Measurements from ENCODE around the gene TNNI3. TPM values are rescaled to one million over a fixed set of nuclear protein-coding genes. Genes with fewer than 3 reads are reported as not detected.

Gene TNNI3
- total RNA-seq, 1 experiment from 2014 or later = 13.7 TPM

DNA sequence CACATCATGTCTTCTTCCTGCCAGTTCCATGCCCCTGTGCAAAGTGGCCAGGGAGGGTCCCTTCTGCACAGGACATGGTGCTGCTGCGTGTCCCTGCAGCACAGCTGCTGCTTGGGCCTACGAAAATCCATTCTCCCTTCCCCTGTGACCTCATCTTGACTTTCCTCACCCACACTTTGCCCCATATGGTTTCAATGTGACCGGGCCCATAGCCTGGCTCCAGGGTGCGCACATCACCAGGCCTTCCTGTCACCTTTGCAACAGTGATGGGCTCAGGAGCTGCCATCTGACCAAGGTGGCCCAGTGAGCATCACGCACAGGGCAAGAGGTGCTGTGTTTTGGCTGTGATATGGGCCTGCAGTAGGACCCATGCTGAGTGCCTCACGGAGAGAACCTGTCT lies 50.9 kb downstream of the TNNI3 start:
- DNase-seq = no peak
- H3K4me1 ChIP-seq (replicated peaks; ENCODE audit: insufficient read depth) = no peaks in the 10 kb centered on the region
- BruUV-seq (replicated peaks) = no TSS peak
- H2AFZ ChIP-seq = no peak overlapping the region
- H3K27me3 ChIP-seq (ENCODE audit: insufficient read depth, low read depth) = no peaks in the 10 kb centered on the region
- peaks cover 15% of the 10 kb centered on the region for H3K36me3 ChIP-seq (ENCODE audit: low read depth)
- H3K4me3 ChIP-seq = no peak overlapping the region
- no peak overlapping the region for H3K4me2 ChIP-seq
- POLR2A ChIA-PET (ENCODE audit: unreplicated experiment) = no interaction called here
- intact Hi-C loops (cut with micrococcal nuclease; ENCODE audit: unreplicated experiment) = no loop called here
- H3K27ac ChIP-seq = no peak overlapping the region
- H3K9me2 ChIP-seq (ENCODE audit: insufficient read depth) = no peaks in the 10 kb centered on the region
- no peak for TF ChIP-seq CTCF (conservative IDR thresholded peaks at IDR 0.05)
- no peak for TF ChIP-seq EZH2 (IDR thresholded peaks at IDR 0.05; ENCODE audit: low read depth)
- H4K20me1 ChIP-seq (ENCODE audit: insufficient read depth) = peaks cover 9% of the 10 kb centered on the region
- CTCF ChIA-PET = interaction anchor here (0.9 kb wide), 1 partner anchor 40 kb away, joined by 4 read pairs; no protein-coding TSS in a partner anchor
- 0 out of 2 replicates have a peak, but pooled peaks cover 6% of the 10 kb centered on the region for H3K79me2 ChIP-seq (ENCODE audit: low read depth)
- no peaks in the 10 kb centered on the region; the same call in 1 of the 2 replicates for H3F3A ChIP-seq (ENCODE audit: insufficient read depth, low read depth)
- no peaks in the 10 kb centered on the region for H3K9me3 ChIP-seq (ENCODE audit: insufficient read depth, low read depth)

DNA sequence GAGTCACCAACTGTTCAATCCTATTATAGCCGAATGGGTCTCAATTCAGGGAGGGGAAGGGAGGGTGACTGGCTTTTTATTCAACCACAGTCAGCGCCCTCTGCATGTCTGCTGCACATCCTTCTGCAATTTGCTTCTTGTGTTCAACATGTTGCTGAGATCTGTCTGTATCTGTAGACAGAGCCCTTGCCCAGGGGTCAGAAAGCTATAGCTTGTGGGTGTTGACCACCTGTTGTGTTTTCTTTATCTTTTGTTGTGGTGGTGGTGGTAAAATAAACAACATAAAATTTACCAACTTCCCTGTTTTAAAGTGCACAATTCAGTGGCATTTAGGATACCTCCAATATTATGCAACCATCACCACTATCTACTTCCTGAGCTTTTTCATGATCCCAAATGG lies 52.3 kb downstream of the TNNI3 start:
- Histone ChIP-seq H4K20me1 (ENCODE audit: insufficient read depth) (peaks cover 7% of the 10 kb centered on the region), H3K9me2 (ENCODE audit: insufficient read depth) (no peaks in the 10 kb centered on the region), H3K27me3 (ENCODE audit: insufficient read depth, low read depth) (no peaks in the 10 kb centered on the region), H3K36me3 (ENCODE audit: low read depth) (peaks cover 15% of the 10 kb centered on the region; the same call in 1 of the 2 replicates), H3K27ac (no peak overlapping the region), H2AFZ (no peak overlapping the region), H3F3A (ENCODE audit: insufficient read depth, low read depth) (no peaks in the 10 kb centered on the region; the same call in 1 of the 2 replicates), H3K4me1 (replicated peaks; ENCODE audit: insufficient read depth) (no peaks in the 10 kb centered on the region), H3K4me2 (no peak overlapping the region), H3K9me3 (ENCODE audit: insufficient read depth, low read depth) (no peaks in the 10 kb centered on the region), H3K79me2 (ENCODE audit: low read depth) (no peaks in the 10 kb centered on the region), H3K4me3 (no peak overlapping the region)
- no peak for DNase-seq
- no TSS peak for BruUV-seq (replicated peaks)
- intact Hi-C loops (cut with micrococcal nuclease; ENCODE audit: unreplicated experiment) = no loop called here
- CTCF ChIA-PET = no interaction called here
- TF ChIP-seq CTCF (conservative IDR thresholded peaks at IDR 0.05) = no peak
- TF ChIP-seq EZH2 (IDR thresholded peaks at IDR 0.05; ENCODE audit: low read depth) = no peak
- POLR2A ChIA-PET (ENCODE audit: unreplicated experiment) = interaction anchor here (0.6 kb wide), 1 partner anchor 25 kb away, joined by 7 read pairs; no protein-coding TSS in a partner anchor

DNA sequence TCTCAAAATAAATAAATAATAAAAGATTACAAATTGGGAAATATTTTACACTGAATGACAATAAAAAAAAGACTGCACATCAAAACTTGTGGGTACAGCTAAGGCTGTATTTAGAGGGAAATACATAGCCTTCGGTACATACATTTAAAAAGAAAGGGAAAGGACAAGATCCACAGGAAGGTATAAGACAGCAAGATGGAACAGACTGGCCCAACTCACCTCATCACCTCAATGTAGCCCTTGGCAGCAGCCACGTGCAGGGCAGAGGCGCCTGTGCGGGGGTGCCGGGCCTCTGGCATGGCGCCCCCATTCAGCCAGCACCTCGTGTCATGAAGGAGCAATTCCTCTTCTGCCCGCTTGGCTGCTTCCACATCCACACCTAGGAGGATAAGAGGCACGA lies 54.3 kb downstream of the TNNI3 start:
- intact Hi-C loops (cut with micrococcal nuclease; ENCODE audit: unreplicated experiment) = no loop called here
- Histone ChIP-seq H3K4me3 (no peak overlapping the region), H2AFZ (no peak overlapping the region), H3K4me1 (replicated peaks; ENCODE audit: insufficient read depth) (no peaks in the 10 kb centered on the region), H3K4me2 (no peak overlapping the region), H3K9me2 (ENCODE audit: insufficient read depth) (no peaks in the 10 kb centered on the region), H4K20me1 (ENCODE audit: insufficient read depth) (no peaks in the 10 kb centered on the region; the same call in none of the 2 replicates), H3K9me3 (ENCODE audit: insufficient read depth, low read depth) (no peaks in the 10 kb centered on the region), H3K79me2 (ENCODE audit: low read depth) (no peaks in the 10 kb centered on the region), H3K27me3 (ENCODE audit: insufficient read depth, low read depth) (no peaks in the 10 kb centered on the region), H3K36me3 (ENCODE audit: low read depth) (peaks cover 15% of the 10 kb centered on the region; the same call in 1 of the 2 replicates), H3F3A (ENCODE audit: insufficient read depth, low read depth) (no peaks in the 10 kb centered on the region; the same call in 1 of the 2 replicates), H3K27ac (no peak overlapping the region)
- ChIA-PET CTCF (no interaction called here), POLR2A (ENCODE audit: unreplicated experiment) (no interaction called here)
- BruUV-seq (replicated peaks) = no TSS peak
- TF ChIP-seq EZH2 (IDR thresholded peaks at IDR 0.05; ENCODE audit: low read depth) (no peak), CTCF (conservative IDR thresholded peaks at IDR 0.05) (no peak)
- no peak for DNase-seq

Small RNA genes lying within 50 kb of the gene (microRNA-seq; reads per million reads assigned to microRNA genes)
- not detected for gene MIR7975 (ENCODE audit: borderline number of aligned reads, borderline replicate concordance)

Other genes with a start within 250 kb of the TNNI3 start
- gene NLRP7, start 210.2 kb downstream of the TNNI3 start, total RNA-seq (2021) = 0.25 and 0.50 TPM in 2 replicates
- gene NLRP2, start 191.4 kb downstream of the TNNI3 start, total RNA-seq (2021) = 117 and 153 TPM in 2 replicates
- gene GP6, start 119.5 kb downstream of the TNNI3 start, total RNA-seq (2021) = 0.76 and 1.3 TPM in 2 replicates
- 39.8 and 42.1 TPM in 2 replicates for gene RDH13, start 94.6 kb downstream of the TNNI3 start, total RNA-seq (2021)
- 111 and 162 TPM in 2 replicates for gene EPS8L1, start 81.9 kb downstream of the TNNI3 start, total RNA-seq (2021)
- gene PPP1R12C, start 40.1 kb downstream of the TNNI3 start, total RNA-seq (2021) = 110 and 114 TPM in 2 replicates
- 228 and 266 TPM in 2 replicates for gene TNNT1, start 8.5 kb downstream of the TNNI3 start, total RNA-seq (2021)
- 51.8 and 76.6 TPM in 2 replicates for gene DNAAF3, start 8.9 kb upstream of the TNNI3 start, total RNA-seq (2021)
- gene SYT5, start 22.6 kb upstream of the TNNI3 start, total RNA-seq (2021) = 1.3 and 2.8 TPM in 2 replicates
- 11.7 and 21.4 TPM in 2 replicates for gene PTPRH, start 51.8 kb upstream of the TNNI3 start, total RNA-seq (2021)
- gene TMEM86B, start 71.0 kb upstream of the TNNI3 start, total RNA-seq (2021) = 18.1 and 18.4 TPM in 2 replicates
- 136 and 159 TPM in 2 replicates for gene PPP6R1, start 101.3 kb upstream of the TNNI3 start, total RNA-seq (2021)
- gene HSPBP1, start 122.4 kb upstream of the TNNI3 start, total RNA-seq (2021) = 66.2 and 79.6 TPM in 2 replicates
- gene BRSK1, start 126.3 kb upstream of the TNNI3 start, total RNA-seq (2021) = 6.5 and 14.4 TPM in 2 replicates
- not detected in 2 replicates for gene TMEM150B, start 167.6 kb upstream of the TNNI3 start, total RNA-seq (2021)
- 71.6 and 80.7 TPM in 2 replicates for gene KMT5C, start 182.1 kb upstream of the TNNI3 start, total RNA-seq (2021)
- 3.3 and 3.7 TPM in 2 replicates for gene COX6B2, start 197.0 kb upstream of the TNNI3 start, total RNA-seq (2021)
- gene GARIN5B, start 205.5 kb upstream of the TNNI3 start, total RNA-seq (2021) = 0.11 TPM in 1 of 2 replicates, not detected in the other
- 4.1 and 6.6 TPM in 2 replicates for gene IL11, start 212.7 kb upstream of the TNNI3 start, total RNA-seq (2021)
- not detected in 2 replicates for gene TMEM190, start 219.1 kb upstream of the TNNI3 start, total RNA-seq (2021)
- gene TMEM238, start 226.6 kb upstream of the TNNI3 start, total RNA-seq (2021) = 40.4 and 94.5 TPM in 2 replicates
- 2,433 and 2,547 TPM in 2 replicates for gene RPL28, start 228.2 kb upstream of the TNNI3 start, total RNA-seq (2021)

Data from PC-9 (cell line).